ENCODE results near the gene UFD1.
A peak's percentile ranks its signal among the peaks of the same experiment; 100 is the strongest.

UFD1 gene

GRCh38 chr22:19478901-19479354 lies at the start of gene UFD1:
UFD1 (minus strand) TSS chr22:19479193; CDS start chr22:19479085, 108 bp downstream.
- H3K4me3 ChIP-seq (ENCODE audit: low read depth, low read length): peak within 1 kb of the TSS; percentile 90

- H3K4me3 ChIP-seq (ENCODE audit: low read depth, low read length): no peak overlapping the region
Observed at GRCh38 chr22:19527861-19528417, 48.9 kb upstream of the UFD1 start.

GRCh38 chr22:19527321-19527721 lies 48.3 kb upstream of the UFD1 start:
- no peak overlapping the region for H3K4me3 ChIP-seq (ENCODE audit: low read depth, low read length)

GRCh38 chr22:19526702-19527111 lies 47.7 kb upstream of the UFD1 start:
- no peak overlapping the region for H3K4me3 ChIP-seq (ENCODE audit: low read depth, low read length)

GRCh38 chr22:19526076-19526701 lies 47.2 kb upstream of the UFD1 start:
- no peak overlapping the region for H3K4me3 ChIP-seq (ENCODE audit: low read depth, low read length)

- no peak overlapping the region for H3K4me3 ChIP-seq (ENCODE audit: low read depth, low read length)
Observed at GRCh38 chr22:19525666-19526065, 46.7 kb upstream of the UFD1 start.

- no peak overlapping the region for H3K4me3 ChIP-seq (ENCODE audit: low read depth, low read length)
Observed at GRCh38 chr22:19525116-19525660, 46.2 kb upstream of the UFD1 start.

GRCh38 chr22:19524170-19525115 lies 45.5 kb upstream of the UFD1 start, which contains the start of gene CLDN5:
CLDN5 (minus strand) TSS chr22:19524410; CDS start chr22:19524255, 155 bp downstream.
- H3K4me3 ChIP-seq (ENCODE audit: low read depth, low read length): peak within 1 kb of the TSS; percentile 28

- peak overlapping the region; percentile 28 for H3K4me3 ChIP-seq (ENCODE audit: low read depth, low read length)
Observed at GRCh38 chr22:19523240-19524169, 44.5 kb upstream of the UFD1 start.

- H3K4me3 ChIP-seq (ENCODE audit: low read depth, low read length): no peak overlapping the region
Observed at GRCh38 chr22:19522881-19523239, 43.9 kb upstream of the UFD1 start.

GRCh38 chr22:19522190-19522880 lies 43.3 kb upstream of the UFD1 start:
- no peak overlapping the region for H3K4me3 ChIP-seq (ENCODE audit: low read depth, low read length)

- H3K4me3 ChIP-seq (ENCODE audit: low read depth, low read length): no peak overlapping the region
Observed at GRCh38 chr22:19520566-19521305, 41.7 kb upstream of the UFD1 start.

- no peak overlapping the region for H3K4me3 ChIP-seq (ENCODE audit: low read depth, low read length)
Observed at GRCh38 chr22:19520007-19520406, 41.0 kb upstream of the UFD1 start.

- no peak overlapping the region for H3K4me3 ChIP-seq (ENCODE audit: low read depth, low read length)
Observed at GRCh38 chr22:19519041-19519926, 40.3 kb upstream of the UFD1 start.

GRCh38 chr22:19518635-19519034 lies 39.6 kb upstream of the UFD1 start:
- H3K4me3 ChIP-seq (ENCODE audit: low read depth, low read length): no peak overlapping the region

GRCh38 chr22:19517919-19518611 lies 39.1 kb upstream of the UFD1 start:
- no peak overlapping the region for H3K4me3 ChIP-seq (ENCODE audit: low read depth, low read length)

GRCh38 chr22:19517171-19517500 lies 38.1 kb upstream of the UFD1 start:
- no peak overlapping the region for H3K4me3 ChIP-seq (ENCODE audit: low read depth, low read length)

Data from iPS-11a (cell line).